Esophagus squamous epithelium (tissue), 5 donors: Measurements from ENCODE around the gene CDK8. TPM values are rescaled to one million over a fixed set of nuclear protein-coding genes. Genes with fewer than 3 reads are reported as not detected.
"Not testable (repeated sequence)": the region's sequence is repeated elsewhere in the genome, so short reads cannot be mapped to it uniquely, and the experiment has no call there.

ENCODE experiments used
- DNase-seq: peaks from one replicate; lab custom pipeline; 2025; lab: John Stamatoyannopoulos, UW
- H3K27ac ChIP-seq, 4 donors: fragments of 200-600 bp; sonication (generic); one replicate each; pipeline ENCODE4 v1.5.1; 2016 to 2019; ENCODE audit warnings: mild to moderate bottlenecking in 1 of 4
- H3K27me3 ChIP-seq, 4 donors: fragments of 200-600 bp; sonication (generic); 1 replicate in 3 of 4; 2 replicates in 1 of 4; pipeline versions ENCODE4 v1.5.1 to v1.6.0; 2017 to 2021; ENCODE audit warnings: antibody characterized with exemption in 1 of 4
- H3K36me3 ChIP-seq, 3 donors: fragments of 200-600 bp; sonication (generic); one replicate each; pipeline ENCODE4 v1.5.1; 2016 to 2019
- H3K4me1 ChIP-seq, 3 donors: fragments of 200-600 bp; sonication (generic); one replicate each; pipeline ENCODE4 v1.5.1; 2017 to 2019
- H3K4me3 ChIP-seq, 4 donors: fragments of 200-600 bp; sonication (generic); 1 replicate in 3 of 4; 2 replicates in 1 of 4; pipeline ENCODE4 v1.5.1; 2016 to 2019; ENCODE audit warnings: mild to moderate bottlenecking in 2 of 4, moderate library complexity in 1 of 4
- H3K9me3 ChIP-seq, 3 donors: fragments of 200-600 bp; sonication (generic); one replicate each; pipeline ENCODE4 v1.5.1; 2016 to 2019
- POLR2A ChIP-seq, 4 donors: fragments of 450-650 bp; IDR thresholded peaks; one replicate each; pipeline ENCODE4 v1.6.1; 2017; ENCODE audit warnings: antibody characterized with exemption in 4 of 4, mild to moderate bottlenecking in 4 of 4, moderate library complexity in 3 of 4
- WGBS, 2 donors: methylation state at CpG; one replicate each; pipeline ENCODE4 v1.1.5; 2018; 5-methylcytosine and 5-hydroxymethylcytosine counted together
- intact Hi-C: fragments of 100-400 bp; cut with DNase I; formaldehyde crosslinking; loops from one replicate; pipeline ENCODE4 v1.15.0; 2022
- total RNA-seq, 4 donors: library from RNA; depleted of rRNA; stranded (reverse); fragments of >200 nt; gene quantifications; one replicate each; pipeline ENCODE4 v1.1.0, GENCODE V29; 2016
- TF ChIP-seq, protein P1 (sequence below), 6 experiments: fragments of 450-650 bp in 4 of 6; fragments of 200-600 bp in 2 of 6; sonication (generic) in 2 of 6; IDR thresholded peaks; one replicate each; pipeline ENCODE4 v1.5.1; 2016 to 2019; ENCODE audit warnings: antibody characterized with exemption in 6 of 6, mild to moderate bottlenecking in 4 of 6, moderate library complexity in 4 of 6
- donor health status: DM: yes; HTN: yes; CAD: no.

CDK8 gene
- total RNA-seq, 4 donors from 2014 or later, result 8.0 to 16.8 (median 12.7) TPM

DNA sequence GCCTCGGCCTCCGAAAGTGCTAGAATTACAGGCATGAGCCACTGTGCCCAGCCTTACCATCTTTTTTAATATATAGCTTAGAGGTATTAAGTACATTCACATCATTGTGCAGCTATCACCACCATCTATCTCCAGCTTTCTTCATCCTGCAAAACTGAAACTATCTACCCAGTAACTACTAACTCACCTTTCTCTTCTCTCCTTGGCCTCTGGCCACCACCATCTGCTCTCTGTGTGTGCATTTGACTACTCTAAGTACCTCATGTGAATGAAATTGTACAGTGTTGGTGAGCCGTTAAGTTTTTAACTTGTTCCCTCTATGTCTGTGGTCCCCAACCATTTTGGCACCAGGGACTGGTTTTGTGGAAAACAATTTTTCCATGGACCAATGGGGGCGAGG is 56.1 kb downstream of the CDK8 start:
- Histone ChIP-seq H3K4me3 (no peak overlapping the region), H3K36me3 (no peaks in the 10 kb centered on the region), H3K4me1 (peaks cover 0 to 3% (median 0%) of the 10 kb centered on the region in 3 donors), H3K9me3 (no peaks in the 10 kb centered on the region), H3K27me3 (no peaks in the 10 kb centered on the region), H3K27ac (no peak overlapping the region)
- WGBS, 2 donors, result 84 to 94% methylated on average over 3 to 4 of the region's 4 CpGs
- no peak for DNase-seq
- TF ChIP-seq, protein P1, sequence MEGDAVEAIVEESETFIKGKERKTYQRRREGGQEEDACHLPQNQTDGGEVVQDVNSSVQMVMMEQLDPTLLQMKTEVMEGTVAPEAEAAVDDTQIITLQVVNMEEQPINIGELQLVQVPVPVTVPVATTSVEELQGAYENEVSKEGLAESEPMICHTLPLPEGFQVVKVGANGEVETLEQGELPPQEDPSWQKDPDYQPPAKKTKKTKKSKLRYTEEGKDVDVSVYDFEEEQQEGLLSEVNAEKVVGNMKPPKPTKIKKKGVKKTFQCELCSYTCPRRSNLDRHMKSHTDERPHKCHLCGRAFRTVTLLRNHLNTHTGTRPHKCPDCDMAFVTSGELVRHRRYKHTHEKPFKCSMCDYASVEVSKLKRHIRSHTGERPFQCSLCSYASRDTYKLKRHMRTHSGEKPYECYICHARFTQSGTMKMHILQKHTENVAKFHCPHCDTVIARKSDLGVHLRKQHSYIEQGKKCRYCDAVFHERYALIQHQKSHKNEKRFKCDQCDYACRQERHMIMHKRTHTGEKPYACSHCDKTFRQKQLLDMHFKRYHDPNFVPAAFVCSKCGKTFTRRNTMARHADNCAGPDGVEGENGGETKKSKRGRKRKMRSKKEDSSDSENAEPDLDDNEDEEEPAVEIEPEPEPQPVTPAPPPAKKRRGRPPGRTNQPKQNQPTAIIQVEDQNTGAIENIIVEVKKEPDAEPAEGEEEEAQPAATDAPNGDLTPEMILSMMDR (IDR thresholded peaks at IDR 0.05), result no peak
- TF ChIP-seq POLR2A (IDR thresholded peaks at IDR 0.05), result no peak
- intact Hi-C loops, result no loop called here

DNA sequence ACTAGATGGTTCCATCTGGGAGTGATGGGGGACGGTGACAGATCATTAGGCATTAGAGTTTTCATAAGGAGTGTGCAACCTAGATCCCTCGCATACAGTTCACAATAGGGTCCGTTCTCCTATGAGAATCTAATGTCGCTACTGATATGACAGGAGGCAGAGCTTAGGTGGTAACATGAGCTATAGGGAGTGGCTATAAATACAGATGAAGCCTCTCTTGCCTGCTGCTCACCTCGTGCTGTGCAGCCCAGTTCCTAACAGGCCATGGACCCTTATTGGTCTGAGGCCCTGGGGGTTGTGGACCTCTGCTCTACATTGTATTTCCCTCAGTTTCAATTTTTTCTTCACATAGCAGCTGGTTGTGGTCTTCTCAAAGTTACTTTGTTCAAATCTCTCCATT is 56.5 kb downstream of the CDK8 start:
- Histone ChIP-seq H3K36me3 (no peaks in the 10 kb centered on the region), H3K9me3 (no peaks in the 10 kb centered on the region), H3K27me3 (no peaks in the 10 kb centered on the region), H3K4me1 (peaks cover 0 to 3% (median 0%) of the 10 kb centered on the region in 3 donors), H3K4me3 (no peak overlapping the region), H3K27ac (no peak overlapping the region)
- intact Hi-C loops, result no loop called here
- WGBS, 2 donors, result 87 to 93% methylated on average over 5 of the region's 5 CpGs
- DNase-seq, result no peak
- TF ChIP-seq POLR2A (IDR thresholded peaks at IDR 0.05), result no peak
- TF ChIP-seq, protein P1 (IDR thresholded peaks at IDR 0.05), result no peak

DNA sequence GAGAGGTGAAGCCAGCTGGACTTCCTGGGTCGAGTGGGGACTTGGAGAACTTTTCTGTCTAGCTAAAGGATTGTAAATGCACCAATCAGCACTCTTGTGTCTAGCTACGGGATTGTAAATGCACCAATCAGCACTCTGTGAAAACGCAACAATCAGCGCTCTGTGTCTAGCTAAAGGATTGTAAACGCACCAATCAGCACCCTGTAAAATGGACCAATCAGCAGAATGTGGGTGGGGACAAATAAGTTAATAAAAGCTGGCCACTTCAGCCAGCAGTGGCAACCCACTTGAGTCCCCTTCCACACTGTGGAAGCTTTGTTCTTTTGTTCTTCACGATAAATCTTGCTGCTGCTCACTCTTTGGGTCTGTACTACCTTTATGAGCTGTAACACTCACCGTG is 58.1 kb downstream of the CDK8 start:
- H3K27ac ChIP-seq, H3K4me3 ChIP-seq, H3K36me3 ChIP-seq, DNase-seq, H3K27me3 ChIP-seq, H3K9me3 ChIP-seq, intact Hi-C loops, H3K4me1 ChIP-seq: not testable (repeated sequence)
- WGBS, 2 donors, result 88 to 93% methylated on average over 6 to 7 of the region's 7 CpGs

DNA sequence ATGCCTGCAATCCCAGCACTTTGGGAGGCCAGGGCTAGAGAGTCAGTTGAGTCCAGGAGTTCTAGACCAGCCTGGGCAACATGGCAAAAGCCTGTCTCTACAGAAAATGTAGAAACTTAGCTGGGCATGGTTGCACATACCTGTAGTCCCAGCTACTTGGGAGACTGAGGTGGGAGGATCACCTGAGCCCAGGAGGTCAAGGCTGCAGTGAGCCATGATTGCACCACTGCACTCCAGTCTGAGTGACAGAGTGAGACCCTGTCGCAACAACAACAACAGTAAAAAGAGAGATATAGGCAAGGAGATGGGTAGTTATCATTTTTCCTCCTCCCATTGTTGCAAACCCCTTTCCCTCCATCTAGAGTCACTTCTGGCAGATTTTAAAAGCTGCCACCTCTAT is 62.2 kb downstream of the CDK8 start:
- DNase-seq, H3K36me3 ChIP-seq, H3K9me3 ChIP-seq, H3K4me3 ChIP-seq, H3K27me3 ChIP-seq, H3K27ac ChIP-seq, intact Hi-C loops, H3K4me1 ChIP-seq: not testable (repeated sequence)
- 89 to 100% methylated on average over 1 of the region's 1 CpG for WGBS, 2 donors

DNA sequence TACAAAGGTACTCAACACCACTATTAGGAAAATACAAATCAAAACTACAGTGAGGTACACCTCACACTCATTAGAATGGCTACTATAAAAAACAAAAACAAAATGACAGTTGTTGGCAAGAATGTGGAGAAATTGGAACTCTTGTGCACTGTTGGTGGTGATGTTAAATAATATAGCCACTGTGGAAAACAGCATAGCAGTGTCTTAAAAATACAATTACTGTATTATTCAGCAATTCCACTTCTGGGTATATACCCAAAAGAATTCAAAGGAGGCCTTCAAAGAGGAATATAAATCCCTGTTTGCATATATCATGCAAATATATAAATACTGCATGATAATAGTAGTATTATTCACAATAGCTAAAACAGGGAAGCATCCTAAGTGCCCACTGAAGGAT is 66.8 kb downstream of the CDK8 start:
- H3K36me3 ChIP-seq, result no peaks in the 10 kb centered on the region
- H3K27me3 ChIP-seq, result no peaks in the 10 kb centered on the region
- intact Hi-C loops, result no loop called here

DNA sequence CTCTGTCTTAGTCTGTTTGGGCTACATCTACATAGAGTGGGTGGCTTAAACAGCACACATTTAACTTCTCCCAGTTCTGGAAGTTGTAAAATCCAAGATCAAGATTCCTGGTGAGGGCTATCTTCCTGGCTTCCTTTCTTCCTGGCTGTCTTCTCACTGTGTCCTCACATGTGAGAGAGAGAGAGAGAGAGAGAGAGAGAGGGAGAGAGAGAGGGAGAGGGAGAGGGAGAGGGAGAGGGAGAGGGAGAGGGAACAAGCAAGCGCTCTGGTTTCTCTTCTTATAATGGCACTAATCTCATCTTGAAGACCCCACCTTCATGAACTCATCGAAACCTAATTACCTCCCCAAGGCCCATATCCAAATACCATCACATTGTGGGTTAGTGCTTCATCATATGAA is 69.2 kb downstream of the CDK8 start:
- DNase-seq, result no peak
- WGBS, 2 donors, result 47 to 50% methylated on average over 2 of the region's 2 CpGs
- Histone ChIP-seq H3K27me3 (no peaks in the 10 kb centered on the region), H3K27ac (no peak overlapping the region), H3K36me3 (no peaks in the 10 kb centered on the region), H3K4me3 (no peak overlapping the region), H3K4me1 (peaks cover 0 to 29% (median 0%) of the 10 kb centered on the region in 3 donors), H3K9me3 (no peaks in the 10 kb centered on the region)
- intact Hi-C loops, result no loop called here
- no peak for TF ChIP-seq POLR2A (IDR thresholded peaks at IDR 0.05)
- TF ChIP-seq, protein P1 (IDR thresholded peaks at IDR 0.05), result no peak

More for the DNA sequence above, 66.8 kb downstream of the CDK8 start:
- no peak overlapping the region for H3K27ac ChIP-seq
- H3K4me1 ChIP-seq, result peaks cover 0 to 25% (median 0%) of the 10 kb centered on the region in 3 donors
- TF ChIP-seq POLR2A (IDR thresholded peaks at IDR 0.05), result no peak
- TF ChIP-seq, protein P1 (IDR thresholded peaks at IDR 0.05), result no peak
- H3K4me3 ChIP-seq, result no peak overlapping the region
- DNase-seq, result no peak
- no peaks in the 10 kb centered on the region for H3K9me3 ChIP-seq
